ENCODE measurements around the gene FNIP1. TPM values are rescaled to one million over a fixed set of nuclear protein-coding genes. Genes with fewer than 3 reads are reported as not detected.
"Not testable (repeated sequence)": the region's sequence is repeated elsewhere in the genome, so short reads cannot be mapped to it uniquely, and the experiment has no call there.

Gene FNIP1
- total RNA-seq, 1 donor from 2014 or later, result 34.4 TPM

DNA sequence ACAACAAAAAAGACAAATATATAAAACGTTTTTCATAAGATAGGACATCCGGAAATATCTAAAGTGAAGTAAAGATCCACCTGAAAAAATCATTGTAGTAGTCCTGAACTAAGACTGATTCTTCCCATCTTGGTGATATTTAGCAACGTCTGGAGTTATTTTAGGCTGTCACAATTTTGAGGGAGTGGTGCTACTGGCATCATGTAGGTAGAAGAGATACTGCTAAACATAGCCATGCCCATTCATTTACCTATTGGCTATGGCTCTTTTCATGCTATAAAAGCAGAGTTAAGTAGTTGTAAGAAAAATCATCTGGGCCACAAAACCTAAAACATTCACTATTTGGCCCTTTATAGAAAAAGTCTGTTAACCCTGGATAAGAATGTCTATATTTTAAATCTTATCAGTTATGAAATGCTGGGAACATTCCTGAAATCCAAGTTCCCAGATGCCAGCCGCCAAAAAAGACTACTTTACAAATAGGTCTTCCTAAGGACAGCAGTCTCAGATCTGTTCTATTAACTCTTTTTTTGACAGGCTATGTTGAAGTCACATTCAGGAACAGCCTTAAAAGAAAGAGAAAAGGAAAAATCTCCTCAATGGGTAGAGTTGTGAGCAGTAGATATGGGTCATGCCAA lies 188.8 kb downstream of the FNIP1 start:
- DNase-seq (ENCODE audit: low spot score), result no peak

DNA sequence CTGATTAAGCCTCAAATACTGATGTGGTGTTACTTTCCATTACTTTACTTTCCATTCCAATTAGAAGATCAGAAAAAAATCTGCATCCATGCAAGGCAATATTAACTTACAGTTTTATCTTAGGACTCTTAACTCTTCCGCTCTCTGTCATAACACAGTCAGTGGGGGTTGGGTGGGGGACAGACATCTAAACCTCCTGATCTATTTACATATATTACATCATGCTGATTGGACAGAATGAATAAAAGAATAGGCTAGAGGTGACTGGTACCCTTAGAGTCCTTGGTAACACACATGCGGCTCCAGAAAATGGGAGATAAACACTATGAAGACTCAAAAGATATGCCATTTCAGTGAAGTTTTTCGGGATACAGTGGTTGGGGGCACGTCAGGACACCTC lies 189.4 kb downstream of the FNIP1 start:
- DNase-seq (ENCODE audit: low spot score), result no peak

DNA sequence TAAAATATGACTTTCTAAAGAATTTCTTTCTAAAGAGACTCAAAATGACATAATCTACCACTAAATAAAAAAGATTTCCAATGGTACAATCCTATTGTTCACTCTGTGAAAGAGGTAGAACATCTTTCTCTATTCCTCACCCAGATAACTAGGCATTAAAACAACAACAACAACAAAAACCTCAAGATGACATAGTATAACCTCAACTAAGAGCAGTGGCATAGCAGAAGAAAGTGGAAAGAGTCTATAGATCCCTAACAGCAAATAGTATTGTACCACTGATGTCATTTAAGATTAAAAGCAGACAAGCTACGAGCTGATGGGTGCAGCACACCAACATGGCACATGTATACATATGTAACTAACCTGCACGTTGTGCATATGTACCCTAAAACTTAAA lies 191.7 kb downstream of the FNIP1 start:
- no peak for DNase-seq (ENCODE audit: low spot score)

DNA sequence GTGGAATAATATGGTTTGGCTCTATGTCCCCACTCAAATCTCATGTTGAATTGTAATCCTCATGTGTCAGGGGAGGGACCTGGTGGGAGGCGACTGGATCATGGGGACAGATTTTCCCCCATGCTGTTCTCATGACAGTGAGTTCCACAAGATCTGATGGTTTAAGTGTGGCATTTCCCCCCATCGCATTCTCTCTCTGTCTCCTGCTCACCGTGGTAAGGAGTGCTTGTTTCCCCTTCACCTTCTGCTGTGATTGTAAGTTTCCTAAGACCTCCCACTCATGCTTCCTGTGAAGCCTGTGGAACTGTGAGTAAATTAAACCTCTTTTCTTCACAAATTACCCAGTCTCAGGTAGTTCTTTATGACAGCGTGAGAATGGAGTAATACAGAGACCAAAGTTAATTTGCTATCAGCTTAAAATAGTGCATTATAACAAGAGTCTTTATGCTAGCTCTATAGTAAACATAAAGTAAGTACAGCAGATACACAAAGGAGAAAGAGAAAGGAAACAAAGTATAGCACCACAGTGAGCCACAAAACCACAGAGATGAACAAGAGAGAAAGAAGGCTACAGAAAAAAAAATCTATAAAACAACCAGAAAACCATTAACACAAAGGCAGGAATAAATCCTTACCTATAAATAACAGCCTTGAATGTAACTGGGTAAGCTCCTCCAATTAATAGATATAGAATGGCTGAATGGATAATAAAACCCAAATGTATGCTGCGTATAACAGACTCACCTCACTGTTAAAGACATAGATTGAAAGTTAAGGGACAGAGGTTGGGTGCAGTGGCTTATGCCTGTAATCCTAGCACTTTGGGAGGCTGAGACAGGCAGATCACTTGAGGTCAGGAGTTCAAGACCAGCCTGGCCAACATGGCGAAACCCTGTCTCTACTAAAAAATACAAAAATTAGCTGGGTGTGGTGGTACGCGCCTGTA lies 201.5 kb downstream of the FNIP1 start:
- no peak for DNase-seq (ENCODE audit: low spot score)

DNA sequence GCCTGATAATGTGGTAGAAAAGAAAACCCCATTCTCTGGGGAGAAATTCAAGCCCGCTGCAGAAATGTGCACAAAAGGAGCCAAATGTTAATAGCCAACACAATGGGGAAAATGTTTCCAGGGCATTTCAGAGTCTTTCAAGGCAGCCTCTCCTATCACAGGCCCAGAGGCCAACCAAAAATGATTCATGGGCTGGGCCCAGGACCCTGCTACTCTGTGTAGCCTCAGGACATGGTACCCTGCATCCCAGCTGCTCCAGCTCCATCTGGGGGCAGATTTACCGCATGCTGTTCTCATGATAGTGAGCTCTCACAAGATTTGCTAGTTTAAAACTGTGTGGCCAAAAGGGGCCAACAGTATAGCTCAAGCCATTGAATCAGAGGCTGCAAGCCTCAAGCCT lies 202.9 kb downstream of the FNIP1 start:
- DNase-seq (ENCODE audit: low spot score), result no peak

DNA sequence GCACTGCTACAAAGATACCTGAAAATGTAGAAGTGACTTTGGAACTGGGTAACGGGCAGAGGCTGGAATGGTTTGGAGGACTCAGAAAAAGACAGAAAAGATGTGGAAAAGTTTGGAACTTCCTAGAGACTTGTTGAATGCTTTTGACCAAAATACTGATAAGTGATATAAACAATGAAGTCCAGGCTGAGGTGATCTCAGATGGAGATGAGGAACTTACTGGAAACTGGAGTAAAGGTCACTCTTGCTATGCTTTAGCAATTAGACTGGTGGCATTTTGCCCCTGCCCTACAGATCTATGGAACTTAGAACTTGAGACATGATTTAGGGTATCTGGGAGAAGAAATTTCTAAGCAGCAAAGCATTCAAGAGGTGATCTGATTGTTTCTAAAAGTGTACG lies 203.4 kb downstream of the FNIP1 start:
- not testable (repeated sequence) for DNase-seq (ENCODE audit: low spot score)

Other genes with a start within 250 kb of the FNIP1 start
- gene RAPGEF6, start 161.8 kb downstream of the FNIP1 start, total RNA-seq, result 30.7 TPM
- gene MEIKIN, start 148.6 kb upstream of the FNIP1 start, total RNA-seq, result not detected
- 0.81 TPM for gene ACSL6, start 214.6 kb upstream of the FNIP1 start, total RNA-seq